HG03060 (cell line): Measurements from ENCODE around the gene MICALL2.

ENCODE experiments used
- ATAC-seq: cut with Tn5 transposase; IDR thresholded peaks from one replicate; pipeline ENCODE4 v1.9.1; 2021; ENCODE audit warnings: low read depth, moderate number of reproducible peaks; ENCODE audit not compliant: unreplicated experiment

Gene MICALL2

DNA sequence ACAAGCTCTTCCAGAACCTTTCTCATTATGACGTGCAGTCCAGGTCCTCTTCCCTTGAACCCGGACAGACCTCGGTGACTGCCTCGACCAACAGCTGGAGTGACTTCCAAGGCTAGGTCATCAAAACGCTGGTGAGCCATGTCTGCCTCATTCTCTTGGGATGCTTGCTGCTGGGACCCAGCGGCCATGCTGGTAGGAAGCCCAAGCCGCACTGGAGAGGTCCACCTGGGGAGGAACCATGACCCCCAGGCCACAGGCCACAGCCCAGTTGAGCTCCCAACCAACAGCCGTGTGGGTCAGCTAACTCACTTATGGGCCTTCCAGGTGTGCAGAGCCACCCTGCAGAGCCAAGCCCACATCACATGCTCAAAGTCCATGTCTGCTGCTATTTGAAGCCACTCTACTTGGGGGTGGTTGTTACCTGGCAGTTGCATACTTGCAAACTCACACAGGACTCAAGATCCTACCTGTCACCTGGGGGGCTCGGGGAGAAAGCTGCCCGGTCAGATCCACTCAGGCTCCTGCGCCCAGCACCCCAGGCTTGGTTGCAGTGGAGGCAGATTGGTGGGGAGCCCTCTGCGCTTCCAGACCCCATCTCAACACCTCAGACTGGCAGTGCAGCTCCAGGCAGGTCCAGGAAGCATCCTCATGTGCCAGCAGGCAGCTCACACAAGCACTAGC lies 57.0 kb downstream of the MICALL2 start:
- ATAC-seq, result no peak

DNA sequence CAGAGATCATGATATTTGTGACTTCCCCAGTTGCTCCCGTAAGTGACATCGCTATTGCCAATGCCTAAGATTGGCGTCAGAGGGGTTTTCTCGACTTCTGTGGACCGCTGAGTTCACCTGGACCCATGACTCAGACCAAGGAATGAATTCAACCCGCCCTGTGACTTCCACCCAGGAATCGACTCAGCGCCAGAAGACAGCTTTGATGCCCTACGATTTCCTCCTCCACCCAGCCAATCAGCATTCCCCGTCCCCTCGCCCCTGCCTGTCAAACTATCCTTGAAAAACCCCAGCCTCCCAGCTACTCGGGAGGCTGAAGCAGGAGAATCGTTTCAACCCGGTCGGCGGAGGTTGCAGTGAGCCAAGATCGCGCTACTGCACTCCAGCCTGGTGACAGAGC lies 58.3 kb downstream of the MICALL2 start:
- no peak for ATAC-seq

DNA sequence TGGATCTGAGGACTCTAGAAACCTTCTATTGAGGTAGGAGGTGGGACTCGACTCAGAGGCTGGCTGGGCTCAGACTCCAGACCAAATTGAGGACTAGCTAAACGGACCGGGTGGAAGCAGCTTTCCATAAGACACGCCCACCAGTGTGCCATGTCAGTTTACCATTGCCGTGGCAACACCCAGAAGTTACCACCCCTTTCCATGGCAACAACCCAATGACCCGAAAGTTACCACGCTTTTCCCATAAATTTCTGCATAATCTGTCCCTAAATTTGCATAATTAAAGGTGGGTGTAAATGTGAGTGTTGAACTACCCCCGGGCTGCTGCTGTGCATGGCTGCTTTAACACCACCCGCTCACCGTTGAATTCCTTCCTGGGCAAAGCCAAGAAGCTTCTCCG lies 58.9 kb downstream of the MICALL2 start:
- ATAC-seq, result no peak

DNA sequence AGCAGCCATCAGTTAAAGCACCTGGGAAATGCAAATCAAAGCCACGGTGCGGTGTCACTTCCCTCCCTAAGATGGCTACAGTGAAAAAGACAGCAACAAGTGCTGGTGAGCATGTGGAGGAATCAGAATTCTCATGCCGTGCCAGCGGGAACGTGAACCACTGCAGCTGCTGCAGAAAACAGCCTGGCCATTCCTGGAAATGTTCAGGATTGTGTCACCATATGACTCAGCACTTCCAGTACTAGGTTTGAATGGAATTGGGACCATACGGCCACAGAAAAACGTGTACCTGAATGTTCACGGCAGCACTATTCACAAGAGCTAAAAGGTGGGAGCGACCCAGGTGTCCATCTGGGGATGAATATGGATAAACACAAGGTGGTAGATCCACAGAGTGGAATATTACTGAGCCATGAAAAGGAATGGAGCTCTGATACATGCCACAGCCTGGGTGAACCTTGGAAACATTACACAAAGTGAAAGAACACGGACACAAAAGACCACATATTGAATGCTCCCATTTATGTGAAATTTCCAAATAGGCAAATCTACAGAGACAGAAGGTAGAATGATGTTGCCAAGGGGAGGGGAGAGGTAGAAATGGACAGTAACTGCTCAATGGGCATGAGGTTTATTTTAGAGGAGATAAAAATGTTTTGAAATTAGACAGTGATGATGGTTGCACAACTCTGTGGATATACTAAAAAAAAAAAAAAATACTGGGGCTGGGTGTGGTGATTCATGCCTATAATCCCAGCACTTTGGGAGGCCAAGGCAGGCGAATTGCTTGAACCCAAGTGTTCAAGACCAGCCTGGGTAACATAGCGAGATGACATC lies 61.6 kb downstream of the MICALL2 start:
- no peak for ATAC-seq

DNA sequence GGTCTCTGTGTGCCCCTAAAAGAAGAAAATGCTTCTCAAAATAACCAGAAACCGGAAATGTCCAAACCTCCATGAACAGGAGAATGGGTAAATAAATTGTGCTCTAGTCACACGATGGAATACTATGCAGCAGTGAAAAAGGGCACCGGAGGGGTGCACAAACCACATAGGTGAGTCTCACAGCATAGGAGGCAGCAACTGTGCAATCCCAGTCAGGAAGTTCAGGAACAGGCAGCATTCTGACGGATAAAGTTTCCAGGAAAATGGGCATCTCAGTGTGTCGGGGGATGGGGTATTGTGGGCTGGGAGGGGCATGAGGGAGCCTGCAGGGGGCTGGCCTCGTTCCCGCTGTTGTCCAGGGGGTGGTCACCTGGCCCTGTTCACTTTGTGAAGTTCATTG lies 63.1 kb downstream of the MICALL2 start:
- ATAC-seq, result no peak

DNA sequence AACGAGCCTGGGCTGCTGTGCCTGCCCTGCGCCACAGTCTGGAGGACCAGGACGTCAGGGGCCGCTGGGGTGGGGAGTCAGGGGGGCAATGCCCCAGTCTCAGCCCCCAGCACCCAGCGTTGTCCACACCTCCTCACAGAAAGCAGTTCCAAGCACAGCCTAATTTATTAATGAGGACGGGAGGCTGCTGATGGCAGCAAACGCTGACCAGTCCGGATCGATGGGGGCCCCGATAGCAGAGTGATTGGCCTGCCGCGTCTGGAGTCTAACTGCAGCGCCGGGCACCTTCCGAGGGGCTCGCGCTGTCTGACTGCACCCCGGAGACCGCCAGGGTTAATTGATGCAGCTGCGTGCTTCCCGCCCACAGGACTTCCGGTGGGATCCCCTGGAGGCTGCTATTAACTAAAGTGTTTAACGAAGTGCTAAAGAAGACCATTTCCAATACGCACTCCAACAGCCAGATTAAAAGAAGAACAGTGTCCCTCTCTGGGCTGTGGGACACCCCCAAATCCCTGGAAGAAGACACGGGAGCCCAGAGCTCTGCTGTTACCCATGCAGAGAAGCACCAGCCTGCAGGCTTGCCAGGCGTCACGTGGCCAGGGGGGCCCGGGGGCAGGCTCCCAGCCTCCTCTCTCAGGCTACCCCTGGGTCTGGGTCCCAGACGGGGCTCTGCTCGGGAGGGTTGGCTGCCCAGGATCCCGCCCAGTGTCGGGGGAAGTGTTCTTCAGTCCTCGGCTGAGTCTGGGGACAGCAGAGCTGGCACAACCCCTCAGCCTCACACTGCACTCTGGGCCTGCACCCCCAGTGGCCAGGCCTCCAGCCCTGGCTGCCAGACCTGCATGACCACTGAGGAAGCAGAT lies 63.8 kb downstream of the MICALL2 start:
- no peak for ATAC-seq

DNA sequence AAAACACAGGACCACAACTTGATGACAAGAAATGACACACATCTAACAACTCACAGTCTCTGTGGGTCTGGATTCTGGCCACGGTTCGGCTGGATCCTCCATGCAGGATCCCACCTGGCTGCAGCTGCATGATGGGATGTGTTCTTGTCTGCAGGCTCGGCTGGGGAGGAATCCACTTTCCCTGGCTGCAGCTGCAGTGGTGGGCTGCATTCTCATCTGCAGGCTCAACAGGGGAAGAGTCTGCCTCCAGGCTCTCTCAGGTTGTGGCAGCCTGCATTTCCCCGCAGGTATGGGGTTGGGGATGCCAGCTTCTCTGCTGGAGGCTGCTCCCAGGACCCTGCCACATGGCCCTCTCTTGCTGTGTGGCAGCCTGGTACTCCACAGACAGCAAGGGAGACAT lies 64.9 kb downstream of the MICALL2 start:
- ATAC-seq, result no peak

DNA sequence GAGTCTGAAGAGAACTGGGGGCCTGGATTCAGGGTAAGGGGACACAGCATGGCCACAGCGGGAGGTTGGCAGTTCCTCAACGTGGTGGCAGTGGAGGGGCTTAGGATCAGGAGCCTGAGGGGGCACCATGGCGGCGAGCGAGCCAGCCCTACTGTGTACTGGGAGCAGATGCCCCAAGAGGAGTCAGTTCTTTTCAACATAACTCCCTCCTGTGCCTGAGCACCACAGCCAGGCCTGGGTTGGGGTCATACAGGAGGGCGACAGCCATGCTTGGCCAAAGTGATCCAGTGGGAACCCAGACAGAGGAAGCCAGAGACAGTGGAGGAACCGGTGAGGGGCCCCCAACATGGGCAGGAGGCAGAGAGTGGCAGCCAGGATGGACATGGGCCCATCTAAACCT lies 65.8 kb downstream of the MICALL2 start:
- ATAC-seq, result no peak

DNA sequence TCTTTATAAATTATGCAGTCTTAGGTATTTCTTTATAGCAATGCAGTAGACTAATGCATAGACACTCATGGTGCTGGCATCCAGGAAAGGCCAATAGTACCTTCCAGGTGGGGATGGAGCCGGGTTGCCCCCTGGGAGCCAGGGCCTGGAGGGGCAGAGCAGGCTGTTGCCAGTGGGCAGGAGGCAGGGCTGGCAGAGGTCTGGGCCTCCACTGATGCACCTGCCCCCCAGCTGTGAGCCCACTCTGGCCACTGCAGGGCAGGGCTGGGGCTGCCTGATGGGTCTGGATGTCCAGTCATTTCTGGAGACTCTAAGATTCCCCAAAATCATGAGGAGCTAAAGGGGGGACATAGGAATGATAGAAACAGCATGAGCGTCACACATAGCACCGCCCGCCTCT lies 66.7 kb downstream of the MICALL2 start:
- no peak for ATAC-seq

DNA sequence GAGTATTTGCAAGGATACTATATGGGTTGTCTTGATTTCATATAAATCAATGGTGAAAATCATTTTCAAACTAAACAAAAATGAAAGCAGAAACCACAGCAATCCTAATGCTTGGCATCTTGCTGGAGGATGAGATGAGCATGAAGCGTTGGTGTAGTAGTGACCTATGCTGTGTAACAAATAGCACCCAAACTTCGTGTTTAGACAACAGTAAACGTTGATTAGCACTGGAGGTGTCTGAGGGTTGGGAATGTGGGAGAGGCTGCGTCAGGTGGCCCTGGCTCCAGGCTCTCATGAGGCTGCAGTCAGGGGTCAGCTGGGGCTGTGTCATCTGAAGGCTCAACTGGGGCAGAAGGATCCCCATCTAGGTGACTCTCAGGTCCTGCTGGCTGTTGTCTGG lies 67.8 kb downstream of the MICALL2 start:
- ATAC-seq, result no peak

DNA sequence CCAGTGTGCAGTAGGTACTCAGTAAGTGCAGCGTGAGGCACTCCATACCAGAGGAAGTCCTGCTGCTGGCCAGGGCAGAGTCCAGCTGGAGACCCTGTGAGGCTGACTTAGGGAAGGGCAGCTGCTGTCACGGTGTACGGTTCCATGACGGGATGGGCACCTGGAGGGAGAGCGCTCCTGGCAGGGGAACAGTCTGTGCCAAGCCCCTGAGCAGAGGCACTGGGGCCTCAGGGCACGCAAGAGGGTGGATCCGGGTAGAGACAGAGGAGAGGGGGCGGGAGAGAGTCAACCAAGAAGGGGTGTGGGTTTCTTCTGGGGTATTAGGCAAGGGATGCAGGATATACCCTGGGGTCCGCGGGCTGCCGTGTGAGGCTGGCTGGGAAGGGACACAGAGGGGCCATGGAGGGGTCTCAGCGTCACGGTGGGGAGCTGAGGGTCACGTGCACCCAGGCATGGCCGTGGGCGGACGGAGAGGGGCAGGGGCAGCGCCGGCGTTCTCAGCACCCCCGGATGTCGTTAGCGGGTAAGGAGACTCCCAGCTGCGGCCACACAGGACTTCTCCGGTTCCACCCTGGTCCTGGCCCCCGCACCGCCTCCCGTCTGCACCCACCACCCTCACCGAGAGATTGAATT lies 70.5 kb downstream of the MICALL2 start:
- ATAC-seq, result no peak

DNA sequence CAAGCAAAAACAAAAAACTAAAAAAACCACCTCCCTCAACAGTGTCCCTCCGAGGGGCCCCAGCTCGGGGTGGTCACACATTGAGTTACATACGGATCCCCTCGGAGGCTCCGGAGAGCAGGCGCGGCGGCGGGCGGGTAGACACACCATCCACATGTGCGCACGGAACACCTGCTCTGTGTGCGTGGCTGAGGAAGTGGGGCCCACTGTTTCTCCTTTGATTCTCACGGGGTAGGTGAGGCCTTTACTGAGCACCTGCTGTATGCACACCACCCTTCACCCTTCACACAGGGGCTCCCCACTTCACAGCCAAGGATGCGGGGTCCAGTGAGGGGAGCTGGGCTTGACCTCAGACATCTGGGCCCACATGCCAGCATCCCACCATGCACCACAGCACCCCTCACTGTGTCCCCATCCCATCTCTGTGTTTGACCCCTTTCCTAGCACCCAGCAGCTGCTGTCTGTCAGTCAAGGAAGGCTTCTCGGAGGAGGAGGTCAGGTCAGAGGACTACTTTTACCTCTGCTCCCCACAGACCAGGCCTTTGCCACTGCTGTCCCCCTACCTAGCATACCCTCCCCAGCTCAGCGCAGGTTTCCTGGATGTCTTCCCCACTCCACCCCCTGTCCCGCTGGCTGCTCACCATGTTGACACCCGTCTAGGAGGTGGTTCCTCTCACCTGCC lies 71.1 kb downstream of the MICALL2 start:
- no peak for ATAC-seq

DNA sequence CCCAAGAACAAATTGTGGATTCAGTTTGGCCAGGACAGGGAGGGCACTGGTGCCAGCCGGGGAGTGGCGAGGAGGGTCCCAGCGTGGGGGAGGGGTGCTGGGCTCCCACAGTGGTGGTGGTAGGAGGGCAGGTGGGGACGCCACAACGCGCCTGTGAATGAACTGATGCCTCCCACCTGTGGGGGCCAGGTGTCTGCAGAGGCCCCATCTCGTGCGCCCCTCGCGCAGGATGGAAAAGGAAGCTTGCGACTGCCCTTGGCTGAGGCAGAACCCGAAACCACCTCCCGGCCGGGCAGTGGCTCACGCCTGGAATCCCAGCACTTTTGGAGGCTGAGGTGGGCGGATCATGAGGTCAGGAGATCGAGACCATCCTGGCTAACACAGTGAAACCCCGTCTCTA lies 72.0 kb downstream of the MICALL2 start:
- ATAC-seq, result no peak

DNA sequence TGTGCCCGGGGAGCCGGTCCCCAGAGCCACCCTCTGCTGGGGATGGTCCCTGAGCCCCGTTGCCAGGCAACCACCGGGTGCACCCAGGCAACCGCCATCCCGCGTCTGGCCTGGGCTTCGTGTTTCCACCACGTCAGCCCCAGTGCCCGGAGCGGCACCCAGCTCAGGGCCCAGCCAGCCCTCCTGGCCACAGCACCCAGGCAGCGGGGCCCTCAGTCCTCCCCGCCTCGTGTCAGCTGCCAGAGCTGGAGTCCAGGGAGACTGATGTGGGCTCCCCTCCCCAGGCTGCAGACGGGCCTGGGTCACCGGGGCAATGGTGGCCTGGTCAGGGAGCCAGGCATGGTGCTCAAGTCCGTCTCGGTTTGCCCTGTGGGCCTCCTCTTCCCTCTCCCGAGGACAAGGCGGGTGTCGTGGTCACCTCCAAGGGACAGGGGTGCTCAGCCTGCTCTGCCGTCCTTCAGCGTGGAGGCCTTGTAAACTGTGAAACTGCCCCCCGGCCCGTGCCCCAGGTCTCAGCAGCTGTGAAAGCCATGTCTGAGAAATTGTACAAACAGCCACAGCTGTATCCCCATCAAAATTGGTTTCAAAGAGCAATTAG lies 72.5 kb downstream of the MICALL2 start:
- ATAC-seq, result no peak

DNA sequence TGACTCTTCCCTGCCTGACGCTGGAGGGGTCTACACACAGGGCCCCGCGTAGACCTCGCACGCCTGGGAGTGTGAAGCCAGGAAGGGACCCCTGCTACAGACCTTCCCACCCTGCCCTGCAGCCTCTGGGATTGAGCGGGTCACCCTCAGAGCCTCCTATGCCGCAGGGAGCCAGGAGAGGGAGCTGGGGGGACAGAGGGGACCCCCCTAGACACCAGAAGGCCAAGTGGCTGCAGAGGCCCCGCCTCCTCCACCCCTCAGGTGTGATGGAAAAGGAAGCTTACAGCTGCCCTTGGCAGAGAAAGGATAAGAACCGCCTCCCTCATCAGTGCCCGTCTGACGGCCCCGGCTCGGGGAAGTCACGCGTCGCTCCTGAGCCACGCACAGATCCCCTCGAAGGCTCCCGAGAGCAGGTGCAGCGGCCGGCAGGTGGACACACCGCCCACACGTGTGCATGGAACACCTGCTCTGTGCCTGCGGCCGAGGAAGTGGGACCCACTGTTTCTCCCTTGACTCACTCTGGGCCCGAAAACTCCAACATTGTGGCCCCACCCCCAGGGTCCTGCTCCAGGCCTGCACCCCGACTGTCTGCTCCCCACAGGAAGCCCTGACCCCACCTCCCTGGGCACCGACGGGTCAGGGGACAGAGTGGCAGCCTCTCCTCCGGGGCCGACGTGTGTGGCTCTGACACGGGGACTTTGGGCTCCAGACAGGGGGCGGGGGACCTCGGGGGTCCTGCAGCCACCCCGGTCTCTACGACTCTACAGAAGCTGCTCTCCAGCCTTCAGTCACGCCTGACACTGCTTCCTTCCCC lies 73.3 kb downstream of the MICALL2 start:
- ATAC-seq, result no peak

DNA sequence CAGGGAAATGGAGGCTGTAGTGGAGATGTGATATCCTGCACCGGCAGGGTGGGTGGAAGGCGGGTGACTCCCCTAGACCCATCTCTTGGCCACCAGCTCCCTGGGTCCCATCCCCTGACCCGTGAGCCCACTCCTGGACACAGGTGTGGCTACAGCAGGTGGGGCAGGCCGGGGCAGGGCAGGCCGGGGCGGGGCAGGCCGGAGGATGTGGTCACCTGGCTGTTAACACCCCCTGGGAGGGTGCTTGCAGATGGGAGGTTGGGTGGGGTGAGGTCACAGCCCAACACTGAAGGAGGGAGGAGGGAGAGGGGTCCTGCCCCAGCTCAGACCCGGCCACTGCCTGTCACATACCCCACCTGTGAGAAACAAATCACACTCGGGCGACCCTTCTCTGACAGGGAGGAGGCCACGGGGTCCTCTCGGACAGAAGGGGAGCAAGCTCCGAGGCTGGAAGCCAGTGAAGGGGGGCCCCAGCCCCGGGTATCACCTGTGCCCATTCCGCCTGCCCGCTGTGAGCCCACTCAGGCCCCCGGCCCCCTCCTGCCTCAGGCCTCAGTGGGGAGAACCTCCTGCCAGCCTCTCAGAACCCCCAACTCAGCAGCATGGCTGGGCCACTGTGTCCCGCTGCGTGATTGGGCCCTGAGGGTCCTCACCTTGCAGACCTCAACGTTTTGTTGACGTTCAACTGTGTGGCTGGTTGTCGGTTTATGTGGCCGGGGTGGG lies 74.0 kb downstream of the MICALL2 start:
- ATAC-seq, result no peak
